Measurements from ENCODE around the gene RXFP1.

GRCh38 chr4:158521484-158522088 is at the start of gene RXFP1:
- no peak for TF ChIP-seq POLR2A (IDR thresholded peaks at IDR 0.05)
- no peak for TF ChIP-seq CTCF (IDR thresholded peaks at IDR 0.05)
